SK-N-DZ (cell line): ENCODE measurements around the gene MANEA. TPM values are rescaled to one million over a fixed set of nuclear protein-coding genes. Genes with fewer than 3 reads are reported as not detected.
"Not testable (repeated sequence)": the region's sequence is repeated elsewhere in the genome, so short reads cannot be mapped to it uniquely, and the experiment has no call there.

Experiments
- DNase-seq: peaks from one replicate; pipeline ENCODE4 v3.0.0-alpha.2; 2015; ENCODE audit warnings: low spot score
- polyA plus RNA-seq, 2 experiments: library from polyadenylated mRNA; depleted of rRNA; stranded (reverse); fragments of >200 nt; gene quantifications; 2 replicates each; pipeline ENCODE4 v1.2.3, GENCODE V29; 2014

The MANEA gene
- 10.0 and 11.9 TPM in 2 replicates for polyA plus RNA-seq (2014; cell fraction: cytosol; rRNA removed)
- 4.7 and 6.9 TPM in 2 replicates for polyA plus RNA-seq (2014; cell fraction: nucleus; rRNA removed)

GRCh38 chr6:95577304-95578105 is at the start of gene MANEA:
Gene MANEA, plus strand, starts transcription at chr6:95577535. Its CDS starts 8,905 bp downstream, at chr6:95586440.
- DNase-seq: peak; percentile 92

GRCh38 chr6:95529762-95530161 is 47.6 kb upstream of the MANEA start:
- no peak for DNase-seq

GRCh38 chr6:95530176-95530819 is 47.0 kb upstream of the MANEA start:
- DNase-seq: no peak

GRCh38 chr6:95543798-95544197 is 33.5 kb upstream of the MANEA start:
- DNase-seq: no peak

GRCh38 chr6:95544517-95545225 is 32.7 kb upstream of the MANEA start:
- DNase-seq: no peak

- DNase-seq: no peak
Measured at GRCh38 chr6:95545226-95545625, 32.1 kb upstream of the MANEA start.

- peak; percentile 4 for DNase-seq
Measured at GRCh38 chr6:95545686-95546085, 31.6 kb upstream of the MANEA start.

- no peak for DNase-seq
Measured at GRCh38 chr6:95546148-95546547, 31.2 kb upstream of the MANEA start.

- no peak for DNase-seq
Measured at GRCh38 chr6:95547043-95547442, 30.3 kb upstream of the MANEA start.

- DNase-seq: peak; percentile 13
Measured at GRCh38 chr6:95548188-95548786, 29.0 kb upstream of the MANEA start.

- no peak for DNase-seq
Measured at GRCh38 chr6:95551678-95552324, 25.5 kb upstream of the MANEA start.

GRCh38 chr6:95553880-95554279 is 23.5 kb upstream of the MANEA start:
- no peak for DNase-seq

GRCh38 chr6:95560956-95561355 is 16.4 kb upstream of the MANEA start:
- DNase-seq: not testable (repeated sequence)

- no peak for DNase-seq
Measured at GRCh38 chr6:95569560-95569959, 7.8 kb upstream of the MANEA start.

- DNase-seq: no peak
Measured at GRCh38 chr6:95572098-95572497, 5.2 kb upstream of the MANEA start.

- no peak for DNase-seq
Measured at GRCh38 chr6:95574811-95575210, 2.5 kb upstream of the MANEA start.

GRCh38 chr6:95576218-95576997 is 927 bp upstream of the MANEA start:
- no peak for DNase-seq

GRCh38 chr6:95576998-95577303 is 384 bp upstream of the MANEA start:
- DNase-seq: no peak

GRCh38 chr6:95578106-95578410 is 723 bp downstream of the MANEA start:
- no peak for DNase-seq

- DNase-seq: no peak
Measured at GRCh38 chr6:95581073-95581472, 3.7 kb downstream of the MANEA start.

- not testable (repeated sequence) for DNase-seq
Measured at GRCh38 chr6:95584226-95584625, 6.9 kb downstream of the MANEA start.
